Coronary artery (tissue), 2 donors: ENCODE results near the gene SPNS3.
A peak's percentile ranks its signal among the peaks of the same experiment; 100 is the strongest.

Source experiments
- DNase-seq: peaks from one replicate; pipeline ENCODE4 v3.0.0-alpha.2; 2017; ENCODE audit warnings: low spot score
- H3K27ac ChIP-seq, 2 donors: fragments of 200-600 bp; sonication (generic); one replicate each; pipeline ENCODE4 v1.5.1; 2016 to 2019
- H3K4me3 ChIP-seq: fragments of 200-600 bp; sonication (generic); 2 replicates; pipeline ENCODE4 v1.5.1; 2016; ENCODE audit warnings: mild to moderate bottlenecking, moderate library complexity
- CTCF ChIP-seq: fragments of 200-600 bp; sonication (generic); IDR thresholded peaks from one replicate; pipeline ENCODE4 v1.5.1; 2019; ENCODE audit warnings: antibody characterized with exemption

Gene SPNS3

DNA sequence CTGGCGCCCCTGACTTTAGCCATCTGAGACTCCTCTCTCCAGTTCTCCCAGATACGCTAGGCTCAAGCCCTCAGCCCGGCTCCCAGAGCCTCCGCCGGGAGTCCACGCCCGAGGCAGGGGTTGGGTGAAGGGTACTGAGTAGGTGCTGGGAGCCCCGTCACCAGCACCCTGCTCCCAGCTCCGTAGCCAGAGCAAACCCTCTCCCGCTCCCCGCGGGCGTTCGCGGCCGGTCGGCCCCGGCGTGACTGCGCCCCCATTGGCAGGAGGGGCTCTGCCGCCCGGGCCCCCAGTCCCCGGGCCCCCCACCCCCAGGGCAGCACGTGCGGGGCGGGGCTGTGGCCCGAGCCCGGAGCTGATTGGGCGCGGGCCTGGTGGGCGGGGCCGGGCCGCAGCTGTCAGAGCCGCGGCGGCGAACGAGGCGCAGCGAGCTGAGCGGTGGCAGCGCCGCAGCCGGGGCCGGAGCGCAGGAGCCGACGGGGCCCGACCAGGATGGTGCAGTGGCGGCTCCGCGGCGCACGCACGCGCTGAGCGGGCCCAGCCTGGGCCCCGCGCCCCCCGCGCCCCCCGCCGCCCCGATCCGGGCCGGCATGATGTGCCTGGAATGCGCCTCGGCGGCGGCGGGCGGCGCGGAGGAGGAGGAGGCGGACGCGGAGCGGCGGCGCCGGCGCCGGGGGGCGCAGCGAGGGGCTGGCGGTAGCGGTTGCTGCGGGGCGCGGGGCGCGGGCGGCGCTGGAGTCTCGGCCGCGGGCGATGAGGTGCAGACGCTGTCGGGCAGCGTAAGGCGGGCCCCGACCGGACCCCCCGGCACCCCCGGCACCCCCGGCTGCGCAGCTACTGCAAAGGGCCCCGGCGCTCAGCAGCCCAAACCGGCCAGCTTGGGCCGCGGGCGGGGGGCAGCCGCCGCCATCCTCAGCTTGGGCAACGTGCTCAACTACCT lies 65.0 kb downstream of the SPNS3 start, which contains the start of gene SPNS2:
SPNS2 (plus strand) TSS at position 421 of the 937 bp plus-strand sequence; CDS start at position 588, 167 bp downstream.
- DNase-seq: no peak
- no peak for TF ChIP-seq CTCF
- Histone ChIP-seq H3K27ac (peak within 1 kb of the TSS; percentile 44 to 86), H3K4me3 (peak within 1 kb of the TSS; percentile 69)

- TF ChIP-seq CTCF: no peak
- no peak for DNase-seq
- Histone ChIP-seq H3K27ac (peak overlapping the region in 1 of 2 donors; percentile 86), H3K4me3 (peak overlapping the region; percentile 69)
These were observed 65.9 kb downstream of the SPNS3 start for GRCh38 chr17:4499431-4500190.

GRCh38 chr17:4500191-4500571 lies 66.4 kb downstream of the SPNS3 start:
- no peak for TF ChIP-seq CTCF
- H3K4me3 ChIP-seq: peak overlapping the region; percentile 69
- peak overlapping the region in 1 of 2 donors; percentile 86 for H3K27ac ChIP-seq
- DNase-seq: no peak

DNA sequence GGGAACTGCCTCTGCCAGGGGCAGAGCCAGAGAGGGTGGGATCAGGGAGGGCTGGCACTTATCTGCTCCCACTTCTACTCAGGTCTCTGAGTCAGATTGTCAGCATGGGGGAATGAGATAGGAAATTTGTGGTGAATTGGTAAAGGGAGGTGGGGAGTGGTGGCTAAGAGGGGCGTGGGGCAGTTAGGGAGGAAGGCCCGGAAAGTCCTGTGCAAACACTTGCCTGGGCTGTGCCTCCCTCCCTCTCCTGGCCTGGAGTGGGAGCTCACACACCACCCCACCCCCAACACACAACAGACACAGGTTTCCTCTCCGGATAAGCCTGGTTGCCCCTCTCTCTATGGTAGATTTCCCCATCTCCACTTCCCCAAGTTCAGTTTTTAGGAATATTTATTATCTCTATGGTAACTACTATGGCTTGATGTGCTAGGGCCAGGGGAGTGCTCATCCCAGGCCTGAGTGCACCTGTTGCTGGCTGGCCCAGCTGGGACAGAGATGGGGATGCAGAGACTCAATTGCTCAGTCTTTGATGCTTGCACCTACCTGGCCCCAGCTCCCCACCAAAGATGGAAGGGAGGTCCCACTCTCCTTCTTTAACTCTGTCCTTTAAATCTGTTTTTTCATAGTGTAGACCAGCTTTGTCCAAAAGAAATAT lies 67.7 kb downstream of the SPNS3 start:
- Histone ChIP-seq H3K27ac (peak overlapping the region in 1 of 2 donors; percentile 86), H3K4me3 (no peak overlapping the region)
- no peak for DNase-seq
- TF ChIP-seq CTCF: no peak

GRCh38 chr17:4502466-4503154 lies 68.9 kb downstream of the SPNS3 start:
- DNase-seq: no peak
- H3K27ac ChIP-seq: no peak overlapping the region
- TF ChIP-seq CTCF: no peak
- H3K4me3 ChIP-seq: no peak overlapping the region

GRCh38 chr17:4503283-4504025 lies 69.7 kb downstream of the SPNS3 start:
- Histone ChIP-seq H3K27ac (peak overlapping the region in 1 of 2 donors; percentile 15), H3K4me3 (no peak overlapping the region)
- DNase-seq: no peak
- TF ChIP-seq CTCF: no peak
